Measurements from ENCODE around the gene CCDC88C. TPM values are rescaled to one million over a fixed set of nuclear protein-coding genes. Genes with fewer than 3 reads are reported as not detected.

CCDC88C gene
- total RNA-seq, 1 donor: under 0.01 TPM

GRCh38 chr14:91223028-91223783 lies 194.4 kb downstream of the CCDC88C start:
- DNase-seq (ENCODE audit: low read depth): no peak
- TF ChIP-seq CTCF (IDR thresholded peaks at IDR 0.05; ENCODE audit: insufficient read depth, low read depth, low read length): no peak
- no peak overlapping the region for H3K4me3 ChIP-seq (ENCODE audit: low read depth, low read length)

Other genes with a start within 250 kb of the CCDC88C start
- gene GPR68, start 173.1 kb downstream of the CCDC88C start, total RNA-seq: 0.86 and 2.9 TPM in 2 replicates
- gene PPP4R3A, start 92.5 kb upstream of the CCDC88C start, total RNA-seq: 43.5 and 65.2 TPM in 2 replicates

Measured in fibroblast of villous mesenchyme (primary cell).